ENCODE results near the gene ASTN2. TPM values are rescaled to one million over a fixed set of nuclear protein-coding genes. Genes with fewer than 3 reads are reported as not detected.

Gene ASTN2
- total RNA-seq, 4 donors from 2014 or later, result 3.0 to 7.0 (median 5.2) TPM

DNA sequence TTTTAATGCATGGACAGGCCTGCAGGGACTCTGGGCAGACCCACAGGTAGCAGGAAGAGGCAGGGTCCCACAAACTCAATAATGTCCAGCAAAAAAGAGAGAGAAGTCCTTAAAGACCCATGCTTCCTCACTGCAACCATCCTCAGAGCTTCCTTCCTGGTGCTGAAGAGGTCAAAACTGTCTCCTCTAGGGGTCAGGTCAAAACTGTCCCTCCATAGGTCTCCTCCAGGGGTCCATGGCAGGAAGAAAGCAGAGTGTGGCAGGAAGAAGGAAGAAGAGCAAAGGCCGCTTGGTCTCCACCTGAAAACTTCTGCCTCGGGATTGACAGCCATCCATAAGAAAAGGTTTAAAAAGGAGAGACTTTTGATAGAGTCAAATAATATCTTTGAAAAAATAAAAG lies 989.6 kb downstream of the ASTN2 start:
- Histone ChIP-seq H3K4me3 (no peak overlapping the region), H3K4me1 (no peaks in the 10 kb centered on the region), H3K27me3 (no peaks in the 10 kb centered on the region), H3K36me3 (no peaks in the 10 kb centered on the region), H3K9me3 (no peaks in the 10 kb centered on the region), H3K27ac (no peak overlapping the region)
- WGBS, 2 donors (ENCODE audit: low coverage in 1 of 2), result 80 to 92% methylated on average over 2 of the region's 2 CpGs
- intact Hi-C loops (cut with DNase I; ENCODE audit: low total_unique reads) (no loop called here), in situ Hi-C loops (cut with MboI; ENCODE audit: low pct_ligation_motif_present in 1 of 4, low pct_unique_long_range_greater_than_20kb in 1 of 4, low sequenced_read_pairs in 3 of 4) (no loop called here)
- DNase-seq, result no peak
- TF ChIP-seq, protein P1, sequence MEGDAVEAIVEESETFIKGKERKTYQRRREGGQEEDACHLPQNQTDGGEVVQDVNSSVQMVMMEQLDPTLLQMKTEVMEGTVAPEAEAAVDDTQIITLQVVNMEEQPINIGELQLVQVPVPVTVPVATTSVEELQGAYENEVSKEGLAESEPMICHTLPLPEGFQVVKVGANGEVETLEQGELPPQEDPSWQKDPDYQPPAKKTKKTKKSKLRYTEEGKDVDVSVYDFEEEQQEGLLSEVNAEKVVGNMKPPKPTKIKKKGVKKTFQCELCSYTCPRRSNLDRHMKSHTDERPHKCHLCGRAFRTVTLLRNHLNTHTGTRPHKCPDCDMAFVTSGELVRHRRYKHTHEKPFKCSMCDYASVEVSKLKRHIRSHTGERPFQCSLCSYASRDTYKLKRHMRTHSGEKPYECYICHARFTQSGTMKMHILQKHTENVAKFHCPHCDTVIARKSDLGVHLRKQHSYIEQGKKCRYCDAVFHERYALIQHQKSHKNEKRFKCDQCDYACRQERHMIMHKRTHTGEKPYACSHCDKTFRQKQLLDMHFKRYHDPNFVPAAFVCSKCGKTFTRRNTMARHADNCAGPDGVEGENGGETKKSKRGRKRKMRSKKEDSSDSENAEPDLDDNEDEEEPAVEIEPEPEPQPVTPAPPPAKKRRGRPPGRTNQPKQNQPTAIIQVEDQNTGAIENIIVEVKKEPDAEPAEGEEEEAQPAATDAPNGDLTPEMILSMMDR (IDR thresholded peaks at IDR 0.05), result no peak
- TF ChIP-seq POLR2AphosphoS5 (IDR thresholded peaks at IDR 0.05) (no peak), POLR2A (IDR thresholded peaks at IDR 0.05) (no peak), EP300 (IDR thresholded peaks at IDR 0.05; ENCODE audit: low read depth) (no peak)

DNA sequence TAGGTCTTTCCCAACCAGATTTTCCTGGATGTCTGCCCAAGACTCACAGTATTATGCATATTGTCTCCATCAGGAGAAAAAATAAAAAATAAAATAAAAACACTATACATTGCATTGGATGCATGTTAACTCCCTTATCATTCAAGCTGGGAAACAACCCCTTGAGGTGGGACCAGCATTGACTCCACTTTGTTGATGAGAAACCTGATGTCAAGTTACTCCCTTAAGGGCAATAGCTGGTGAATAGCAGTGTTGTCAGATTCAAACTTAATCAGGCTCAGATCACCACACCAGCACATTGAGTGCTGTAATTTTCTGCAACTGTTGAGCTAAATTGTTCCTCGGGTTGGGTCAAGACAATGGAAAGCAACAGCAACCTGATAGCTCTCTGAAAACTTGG lies 991.7 kb downstream of the ASTN2 start:
- no peak for DNase-seq
- Histone ChIP-seq H3K27me3 (no peaks in the 10 kb centered on the region), H3K4me1 (no peaks in the 10 kb centered on the region), H3K36me3 (no peaks in the 10 kb centered on the region), H3K4me3 (no peak overlapping the region), H3K9me3 (no peaks in the 10 kb centered on the region), H3K27ac (no peak overlapping the region)
- in situ Hi-C loops (cut with MboI; ENCODE audit: low pct_ligation_motif_present in 1 of 4, low pct_unique_long_range_greater_than_20kb in 1 of 4, low sequenced_read_pairs in 3 of 4), result loop anchor here in 1 of 4 donors (25.0 kb wide), 1 partner anchor 111 kb away; no protein-coding TSS in a partner anchor
- WGBS, 2 donors (ENCODE audit: low coverage in 1 of 2), result 77 to 100% methylated on average over 1 of the region's 1 CpG
- TF ChIP-seq EP300 (IDR thresholded peaks at IDR 0.05; ENCODE audit: low read depth), result no peak
- TF ChIP-seq, protein P1 (IDR thresholded peaks at IDR 0.05), result no peak
- no peak for TF ChIP-seq POLR2A (IDR thresholded peaks at IDR 0.05)
- TF ChIP-seq POLR2AphosphoS5 (IDR thresholded peaks at IDR 0.05), result no peak
- intact Hi-C loops (cut with DNase I; ENCODE audit: low total_unique reads), result no loop called here

DNA sequence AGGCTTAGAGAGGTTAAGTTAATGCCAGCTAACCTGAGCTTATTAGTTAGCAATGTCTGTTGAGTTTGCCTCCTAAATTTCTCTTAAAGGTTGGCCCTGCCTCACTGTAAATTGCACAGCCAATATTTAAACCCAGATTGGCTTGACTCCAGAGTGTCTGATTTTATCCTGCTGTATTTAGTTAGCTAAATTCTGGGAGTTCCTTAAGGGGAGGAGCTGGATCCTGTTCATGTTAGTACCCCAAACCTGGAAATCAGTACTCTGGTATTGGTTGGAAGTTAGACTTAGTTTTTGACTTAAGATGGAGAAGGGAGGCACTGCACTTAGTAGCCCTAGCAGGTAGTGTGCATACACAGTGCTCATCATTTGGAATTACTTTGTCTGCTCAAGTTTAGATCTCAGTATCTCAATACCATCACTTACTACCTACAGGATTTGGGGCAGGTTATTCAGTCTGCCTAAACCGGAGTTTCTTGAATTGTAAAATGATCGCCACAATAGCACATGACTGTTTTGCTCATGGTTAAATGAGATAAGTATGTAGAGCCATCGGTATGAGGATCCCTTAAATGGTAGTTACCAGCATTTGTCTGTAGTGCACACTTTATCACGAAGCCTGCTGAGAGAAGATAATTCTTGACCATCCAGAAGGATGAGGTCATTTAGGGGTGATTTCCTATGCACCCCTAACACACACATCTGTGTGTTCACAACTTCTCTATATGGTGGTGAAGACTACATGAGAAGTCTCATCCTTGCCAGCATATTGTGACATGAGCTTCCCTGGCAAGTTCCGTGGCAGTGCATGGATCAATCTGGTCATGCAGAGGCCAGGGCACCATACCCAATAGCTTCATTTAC lies 992.5 kb downstream of the ASTN2 start:
- TF ChIP-seq POLR2AphosphoS5 (IDR thresholded peaks at IDR 0.05) (no peak), EP300 (IDR thresholded peaks at IDR 0.05; ENCODE audit: low read depth) (no peak), POLR2A (IDR thresholded peaks at IDR 0.05) (no peak)
- TF ChIP-seq, protein P1 (IDR thresholded peaks at IDR 0.05), result no peak
- Histone ChIP-seq H3K27me3 (no peaks in the 10 kb centered on the region), H3K9me3 (no peaks in the 10 kb centered on the region), H3K27ac (no peak overlapping the region), H3K4me1 (no peaks in the 10 kb centered on the region), H3K36me3 (no peaks in the 10 kb centered on the region), H3K4me3 (no peak overlapping the region)
- in situ Hi-C loops (cut with MboI; ENCODE audit: low pct_ligation_motif_present in 1 of 4, low pct_unique_long_range_greater_than_20kb in 1 of 4, low sequenced_read_pairs in 3 of 4), result loop anchor here in 1 of 4 donors (25.0 kb wide), 1 partner anchor 110 kb away; no protein-coding TSS in a partner anchor
- no peak for DNase-seq
- WGBS, 2 donors (ENCODE audit: low coverage in 1 of 2), result 91 to 100% methylated on average over 4 to 5 of the region's 5 CpGs
- intact Hi-C loops (cut with DNase I; ENCODE audit: low total_unique reads), result no loop called here

DNA sequence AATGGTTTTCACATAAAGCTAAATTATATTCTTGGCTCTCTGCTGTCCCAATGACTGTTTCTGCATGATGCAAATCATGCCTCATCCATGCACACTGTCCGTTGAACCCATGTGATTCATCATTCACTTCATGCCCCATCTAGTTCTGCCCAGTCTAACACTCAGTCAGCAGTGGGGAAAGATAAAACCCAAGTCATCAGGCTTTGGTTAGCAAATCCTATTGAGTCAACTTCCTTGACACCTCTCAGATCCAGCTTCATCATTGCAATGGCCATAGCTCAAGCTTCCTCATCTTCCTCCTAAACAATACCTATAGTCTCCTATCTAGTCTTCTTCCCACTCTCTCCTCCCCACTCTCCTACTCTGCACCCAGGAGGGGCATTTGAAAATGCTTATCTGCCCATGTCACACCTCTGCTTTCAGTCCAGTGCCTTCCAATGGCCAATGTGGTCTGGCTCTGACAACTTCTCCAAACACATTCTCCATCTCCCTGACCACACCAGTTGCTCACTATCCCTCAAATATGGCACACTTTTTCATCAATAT lies 993.8 kb downstream of the ASTN2 start:
- no peaks in the 10 kb centered on the region for H3K9me3 ChIP-seq
- intact Hi-C loops (cut with DNase I; ENCODE audit: low total_unique reads) (no loop called here), in situ Hi-C loops (cut with MboI; ENCODE audit: low pct_ligation_motif_present in 1 of 4, low pct_unique_long_range_greater_than_20kb in 1 of 4, low sequenced_read_pairs in 3 of 4) (loop anchor here in 1 of 4 donors (25.0 kb wide), 1 partner anchor 109 kb away; no protein-coding TSS in a partner anchor)
- H3K36me3 ChIP-seq, result no peaks in the 10 kb centered on the region
- no peak for DNase-seq
- H3K27ac ChIP-seq, result no peak overlapping the region
- TF ChIP-seq POLR2A (IDR thresholded peaks at IDR 0.05), result no peak
- TF ChIP-seq EP300 (IDR thresholded peaks at IDR 0.05; ENCODE audit: low read depth), result no peak
- TF ChIP-seq POLR2AphosphoS5 (IDR thresholded peaks at IDR 0.05), result no peak
- TF ChIP-seq, protein P1 (IDR thresholded peaks at IDR 0.05), result no peak
- H3K4me3 ChIP-seq, result no peak overlapping the region
- 83% methylated on average over 1 of the region's 1 CpG; no CpG with 5 or more reads in 1 of the 2 donors for WGBS, 2 donors (ENCODE audit: low coverage in 1 of 2)
- no peaks in the 10 kb centered on the region for H3K4me1 ChIP-seq
- no peaks in the 10 kb centered on the region for H3K27me3 ChIP-seq

Measured in transverse colon (tissue), 4 donors.